ENCODE data around the gene FETUB. TPM values are rescaled to one million over a fixed set of nuclear protein-coding genes. Genes with fewer than 3 reads are reported as not detected.
"Not testable (repeated sequence)": the region's sequence is repeated elsewhere in the genome, so short reads cannot be mapped to it uniquely, and the experiment has no call there.

The FETUB gene
- total RNA-seq, 1 experiment from 2014 or later: not detected

GRCh38 chr3:186620213-186621092 lies 19.7 kb upstream of the FETUB start:
- H3K36me3 ChIP-seq (replicated peaks; ENCODE audit: control insufficient read depth, insufficient read depth, low read length): no peaks in the 10 kb centered on the region
- H3K4me3 ChIP-seq (ENCODE audit: insufficient read depth, low read depth, low read length): no peak overlapping the region
- H3K27me3 ChIP-seq (ENCODE audit: control insufficient read depth, insufficient read depth, low read length): peaks cover 5% of the 10 kb centered on the region
- no peak for DNase-seq

GRCh38 chr3:186621894-186622650 lies 18.1 kb upstream of the FETUB start:
- no peaks in the 10 kb centered on the region for H3K36me3 ChIP-seq (replicated peaks; ENCODE audit: control insufficient read depth, insufficient read depth, low read length)
- H3K4me3 ChIP-seq (ENCODE audit: insufficient read depth, low read depth, low read length): no peak overlapping the region
- H3K27me3 ChIP-seq (ENCODE audit: control insufficient read depth, insufficient read depth, low read length): peaks cover 5% of the 10 kb centered on the region
- DNase-seq: no peak

DNA sequence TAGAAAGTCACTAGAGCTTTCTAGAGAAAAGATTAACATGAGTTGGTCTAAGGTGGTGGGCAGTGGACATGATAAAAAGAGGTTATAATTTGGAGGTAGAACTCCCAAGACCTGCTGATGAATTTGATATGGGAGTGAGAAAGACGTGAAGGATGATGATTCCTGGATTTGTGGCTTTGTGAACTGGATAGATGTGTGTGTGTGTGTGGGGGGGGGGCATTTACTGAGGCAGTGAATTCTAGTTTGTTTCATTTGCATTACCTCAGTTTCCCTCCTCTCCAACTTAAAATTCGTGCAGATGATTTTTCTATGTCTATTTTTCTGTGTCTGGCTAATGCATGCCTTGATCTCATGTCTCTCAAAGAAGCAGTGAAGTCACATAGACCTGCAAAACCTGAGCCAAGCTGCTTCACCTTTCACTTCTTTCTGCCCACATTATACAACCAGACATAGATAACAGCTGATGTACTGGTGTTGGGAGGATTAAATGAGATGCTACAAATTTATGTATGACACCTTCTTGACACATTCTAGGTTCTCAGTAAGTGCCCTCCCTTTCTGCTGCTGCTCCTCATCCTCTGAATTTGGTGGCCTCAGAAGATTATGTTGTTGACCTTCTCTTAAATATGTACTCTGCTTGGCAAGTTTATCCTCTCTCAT lies 17.4 kb upstream of the FETUB start:
- H3K36me3 ChIP-seq (replicated peaks; ENCODE audit: control insufficient read depth, insufficient read depth, low read length): no peaks in the 10 kb centered on the region
- DNase-seq: no peak
- no peak overlapping the region for H3K4me3 ChIP-seq (ENCODE audit: insufficient read depth, low read depth, low read length)
- no peaks in the 10 kb centered on the region; the same call in 1 of the 2 replicates for H3K27me3 ChIP-seq (ENCODE audit: control insufficient read depth, insufficient read depth, low read length)

- H3K27me3 ChIP-seq (ENCODE audit: control insufficient read depth, insufficient read depth, low read length): no peaks in the 10 kb centered on the region
- no peak for DNase-seq
- no peak overlapping the region for H3K4me3 ChIP-seq (ENCODE audit: insufficient read depth, low read depth, low read length)
- no peaks in the 10 kb centered on the region for H3K36me3 ChIP-seq (replicated peaks; ENCODE audit: control insufficient read depth, insufficient read depth, low read length)
Measured at GRCh38 chr3:186624598-186624997, 15.6 kb upstream of the FETUB start.

GRCh38 chr3:186625600-186626042 lies 14.6 kb upstream of the FETUB start:
- DNase-seq: no peak
- Histone ChIP-seq H3K4me3 (ENCODE audit: insufficient read depth, low read depth, low read length) (no peak overlapping the region), H3K27me3 (ENCODE audit: control insufficient read depth, insufficient read depth, low read length) (no peaks in the 10 kb centered on the region)

DNA sequence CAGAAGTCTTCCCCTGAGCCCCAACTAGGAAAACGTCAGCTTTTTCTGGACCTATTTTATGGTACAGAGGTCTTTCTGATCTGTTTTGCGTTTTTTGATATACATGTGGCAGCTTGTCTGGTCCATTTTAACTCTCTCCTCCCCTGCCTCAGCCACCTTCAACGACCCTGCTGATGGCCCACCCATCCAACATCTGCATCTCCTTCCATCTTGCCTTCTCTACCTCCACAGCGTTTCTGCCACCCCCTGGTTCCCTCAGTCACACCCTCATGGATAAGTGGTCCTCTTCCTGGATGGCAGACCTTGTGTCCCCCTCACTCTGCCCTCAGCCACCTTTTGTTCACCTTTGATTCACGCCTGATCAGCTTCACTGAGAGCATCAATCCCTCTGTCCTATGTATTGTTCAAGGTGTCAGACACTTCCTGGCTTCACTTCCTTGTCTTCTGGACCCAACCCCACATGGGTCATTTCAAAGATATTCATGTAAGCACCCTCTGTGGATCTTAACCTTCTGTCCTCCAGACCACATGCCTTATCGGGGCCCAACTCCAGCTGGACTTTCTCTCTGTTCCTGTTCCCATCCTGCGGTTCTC lies 13.8 kb upstream of the FETUB start:
- no peak overlapping the region for H3K4me3 ChIP-seq (ENCODE audit: insufficient read depth, low read depth, low read length)
- no peak for DNase-seq
- H3K36me3 ChIP-seq (replicated peaks; ENCODE audit: control insufficient read depth, insufficient read depth, low read length): no peaks in the 10 kb centered on the region
- no peaks in the 10 kb centered on the region for H3K27me3 ChIP-seq (ENCODE audit: control insufficient read depth, insufficient read depth, low read length)

More at GRCh38 chr3:186625600-186626042, 14.6 kb upstream of the FETUB start:
- H3K36me3 ChIP-seq (replicated peaks; ENCODE audit: control insufficient read depth, insufficient read depth, low read length): no peaks in the 10 kb centered on the region

DNA sequence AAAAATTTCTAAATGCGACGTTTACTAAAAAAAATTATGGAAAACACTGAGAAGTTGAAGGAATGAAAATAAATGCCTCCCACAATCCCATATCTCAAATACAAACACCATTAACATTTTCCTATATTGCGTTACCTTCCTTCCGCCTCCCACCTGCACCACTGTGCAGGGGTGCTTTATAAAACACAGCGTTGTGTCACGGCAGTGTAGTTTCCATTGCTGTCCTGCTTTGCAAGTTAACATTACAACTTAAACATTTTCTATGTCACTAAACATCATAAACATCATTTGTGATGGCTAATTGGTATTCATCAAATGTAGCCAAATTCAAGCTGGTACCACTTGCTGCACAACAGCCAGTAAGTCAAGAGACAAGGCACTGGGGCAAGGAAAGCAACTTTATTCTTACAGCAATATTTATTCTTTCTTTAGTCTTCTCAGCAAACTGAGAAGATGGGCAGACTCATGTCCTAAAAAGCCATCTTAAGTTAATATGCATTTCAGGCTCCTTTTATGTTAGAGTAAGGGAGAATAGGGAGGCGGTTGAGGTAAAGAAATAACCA lies 12.3 kb upstream of the FETUB start:
- no peaks in the 10 kb centered on the region for H3K27me3 ChIP-seq (ENCODE audit: control insufficient read depth, insufficient read depth, low read length)
- H3K36me3 ChIP-seq (replicated peaks; ENCODE audit: control insufficient read depth, insufficient read depth, low read length): no peaks in the 10 kb centered on the region

GRCh38 chr3:186628756-186629155 lies 11.4 kb upstream of the FETUB start:
- no peak for DNase-seq
- Histone ChIP-seq H3K4me3 (ENCODE audit: insufficient read depth, low read depth, low read length) (no peak overlapping the region), H3K36me3 (replicated peaks; ENCODE audit: control insufficient read depth, insufficient read depth, low read length) (no peaks in the 10 kb centered on the region), H3K27me3 (ENCODE audit: control insufficient read depth, insufficient read depth, low read length) (no peaks in the 10 kb centered on the region)

More for the DNA sequence above, 12.3 kb upstream of the FETUB start:
- no peak overlapping the region for H3K4me3 ChIP-seq (ENCODE audit: insufficient read depth, low read depth, low read length)
- DNase-seq: no peak

DNA sequence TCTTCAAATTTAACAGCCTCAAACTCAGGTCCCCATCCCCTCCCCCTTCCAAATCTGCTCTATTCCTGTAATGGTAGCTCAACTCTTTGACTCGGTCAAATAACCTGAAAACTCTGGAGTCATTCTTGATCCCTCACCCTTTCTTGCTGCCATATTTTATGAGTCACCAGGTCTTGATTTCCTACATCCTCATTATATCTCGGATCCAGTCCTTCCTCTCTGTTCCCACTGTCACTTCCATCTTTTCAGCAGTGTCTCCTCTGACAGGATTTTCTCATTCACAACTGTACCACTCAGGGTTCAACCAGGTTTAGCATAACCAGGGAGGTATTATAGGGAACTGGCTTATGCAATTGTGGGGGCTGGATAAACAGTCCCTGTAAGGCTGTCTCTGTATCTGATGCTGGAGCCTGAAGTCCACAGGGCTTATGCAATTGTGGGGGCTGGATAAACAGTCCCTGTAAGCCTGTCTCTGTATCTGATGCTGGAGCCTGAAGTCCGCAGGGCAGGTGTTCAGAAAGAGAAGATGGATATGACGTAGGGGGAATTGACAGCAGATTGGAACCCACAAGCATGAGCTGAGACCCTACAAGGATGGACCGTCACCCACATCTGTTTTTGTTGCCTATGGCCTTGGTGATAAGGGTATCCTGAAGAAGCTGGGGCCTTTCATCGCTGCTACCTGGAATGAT lies 9.1 kb upstream of the FETUB start:
- no peaks in the 10 kb centered on the region for H3K27me3 ChIP-seq (ENCODE audit: control insufficient read depth, insufficient read depth, low read length)
- no peaks in the 10 kb centered on the region for H3K36me3 ChIP-seq (replicated peaks; ENCODE audit: control insufficient read depth, insufficient read depth, low read length)
- DNase-seq: no peak
- no peak overlapping the region for H3K4me3 ChIP-seq (ENCODE audit: insufficient read depth, low read depth, low read length)

GRCh38 chr3:186633481-186633880 lies 6.7 kb upstream of the FETUB start:
- DNase-seq: no peak
- no peaks in the 10 kb centered on the region for H3K36me3 ChIP-seq (replicated peaks; ENCODE audit: control insufficient read depth, insufficient read depth, low read length)
- no peaks in the 10 kb centered on the region for H3K27me3 ChIP-seq (ENCODE audit: control insufficient read depth, insufficient read depth, low read length)
- no peak overlapping the region for H3K4me3 ChIP-seq (ENCODE audit: insufficient read depth, low read depth, low read length)

GRCh38 chr3:186634207-186634606 lies 6.0 kb upstream of the FETUB start:
- not testable (repeated sequence) for H3K27me3 ChIP-seq (ENCODE audit: control insufficient read depth, insufficient read depth, low read length); DNase-seq; H3K4me3 ChIP-seq (ENCODE audit: insufficient read depth, low read depth, low read length); H3K36me3 ChIP-seq (replicated peaks; ENCODE audit: control insufficient read depth, insufficient read depth, low read length)

DNA sequence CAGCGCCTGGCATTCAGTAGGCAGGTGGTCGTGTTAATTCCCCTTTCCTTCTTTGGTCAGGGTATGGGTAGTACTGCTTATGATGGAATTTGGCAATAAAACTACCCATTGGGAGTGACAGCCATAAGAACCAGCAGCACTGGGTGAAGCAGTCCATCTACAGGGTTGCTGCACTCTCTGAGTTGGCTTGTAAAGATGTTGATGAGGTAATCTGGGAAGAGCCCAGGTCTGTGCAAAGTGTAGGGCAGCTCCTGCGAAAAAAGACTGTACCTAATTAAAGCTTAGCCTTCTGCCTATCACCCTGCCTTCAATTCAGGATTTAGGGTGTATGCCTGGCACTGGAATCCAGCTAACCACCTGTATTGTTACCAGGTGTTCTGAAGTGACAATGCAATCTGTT lies 4.7 kb upstream of the FETUB start:
- no peaks in the 10 kb centered on the region for H3K27me3 ChIP-seq (ENCODE audit: control insufficient read depth, insufficient read depth, low read length)
- no peak for DNase-seq
- no peaks in the 10 kb centered on the region for H3K36me3 ChIP-seq (replicated peaks; ENCODE audit: control insufficient read depth, insufficient read depth, low read length)
- no peak overlapping the region for H3K4me3 ChIP-seq (ENCODE audit: insufficient read depth, low read depth, low read length)

DNA sequence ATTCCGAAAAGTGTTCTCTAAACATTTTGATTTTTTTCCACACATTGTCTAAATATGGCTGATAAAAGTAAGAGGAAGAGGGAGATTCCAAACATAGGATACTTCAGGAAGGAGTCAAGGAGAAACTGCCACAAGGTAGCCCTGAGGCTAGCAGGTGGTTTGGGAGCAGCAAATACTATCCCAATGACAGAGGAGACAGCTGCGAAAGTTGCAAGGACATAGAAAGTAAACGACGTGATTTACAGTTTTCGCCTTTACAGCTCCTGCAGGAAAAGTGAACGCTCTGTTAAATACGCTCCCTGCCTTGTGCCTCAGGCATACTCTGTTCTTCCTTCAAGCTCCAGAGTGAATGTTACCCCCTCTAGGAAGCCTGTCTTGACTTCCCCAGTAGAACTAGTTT lies 3.7 kb upstream of the FETUB start:
- no peak for DNase-seq
- H3K4me3 ChIP-seq (ENCODE audit: insufficient read depth, low read depth, low read length): no peak overlapping the region
- H3K27me3 ChIP-seq (ENCODE audit: control insufficient read depth, insufficient read depth, low read length): no peaks in the 10 kb centered on the region
- H3K36me3 ChIP-seq (replicated peaks; ENCODE audit: control insufficient read depth, insufficient read depth, low read length): no peaks in the 10 kb centered on the region
